22Rv1 (cell line): Measurements from ENCODE around the gene XRN2.

ENCODE experiments used
- H3K27ac ChIP-seq: fragments of 450-650 bp; 2 replicates; pipeline ENCODE4 v1.5.1; 2017
- ZFX ChIP-seq: fragments of 450-650 bp; IDR thresholded peaks from 2 replicates; pipeline ENCODE4 v1.6.1; 2017; ENCODE audit warnings: antibody characterized with exemption, borderline replicate concordance
- TF ChIP-seq, protein P1 (sequence below): fragments of 450-650 bp; IDR thresholded peaks from 2 replicates; pipeline ENCODE4 v1.5.1; 2017; ENCODE audit warnings: mild to moderate bottlenecking

XRN2 gene

DNA sequence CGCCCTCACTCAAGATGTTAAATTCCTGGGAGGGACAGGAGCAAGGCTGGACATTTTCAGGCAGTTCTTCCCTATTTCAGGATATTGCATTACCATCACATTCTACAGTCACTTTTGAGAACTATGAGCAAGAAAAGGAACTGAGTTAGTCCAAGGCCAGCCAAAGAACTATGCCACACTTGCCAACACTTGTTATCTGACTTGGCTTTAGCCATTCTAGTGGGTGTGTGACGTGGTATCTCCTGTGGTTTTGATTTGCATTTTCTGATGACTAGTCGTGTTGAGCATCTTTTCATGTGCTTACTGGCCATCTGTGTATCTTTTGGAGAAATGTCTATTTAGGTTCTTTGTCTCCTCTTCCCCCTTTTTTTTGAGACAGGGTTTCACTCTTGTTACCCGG lies 12.0 kb downstream of the XRN2 start:
- no peak overlapping the region for H3K27ac ChIP-seq
- no peak for TF ChIP-seq ZFX
- TF ChIP-seq, protein P1, sequence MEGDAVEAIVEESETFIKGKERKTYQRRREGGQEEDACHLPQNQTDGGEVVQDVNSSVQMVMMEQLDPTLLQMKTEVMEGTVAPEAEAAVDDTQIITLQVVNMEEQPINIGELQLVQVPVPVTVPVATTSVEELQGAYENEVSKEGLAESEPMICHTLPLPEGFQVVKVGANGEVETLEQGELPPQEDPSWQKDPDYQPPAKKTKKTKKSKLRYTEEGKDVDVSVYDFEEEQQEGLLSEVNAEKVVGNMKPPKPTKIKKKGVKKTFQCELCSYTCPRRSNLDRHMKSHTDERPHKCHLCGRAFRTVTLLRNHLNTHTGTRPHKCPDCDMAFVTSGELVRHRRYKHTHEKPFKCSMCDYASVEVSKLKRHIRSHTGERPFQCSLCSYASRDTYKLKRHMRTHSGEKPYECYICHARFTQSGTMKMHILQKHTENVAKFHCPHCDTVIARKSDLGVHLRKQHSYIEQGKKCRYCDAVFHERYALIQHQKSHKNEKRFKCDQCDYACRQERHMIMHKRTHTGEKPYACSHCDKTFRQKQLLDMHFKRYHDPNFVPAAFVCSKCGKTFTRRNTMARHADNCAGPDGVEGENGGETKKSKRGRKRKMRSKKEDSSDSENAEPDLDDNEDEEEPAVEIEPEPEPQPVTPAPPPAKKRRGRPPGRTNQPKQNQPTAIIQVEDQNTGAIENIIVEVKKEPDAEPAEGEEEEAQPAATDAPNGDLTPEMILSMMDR, result no peak

- TF ChIP-seq, protein P1, result no peak
- no peak for TF ChIP-seq ZFX
- no peak overlapping the region for H3K27ac ChIP-seq
Observed at GRCh38 chr20:21322083-21322710, 19.1 kb downstream of the XRN2 start.

DNA sequence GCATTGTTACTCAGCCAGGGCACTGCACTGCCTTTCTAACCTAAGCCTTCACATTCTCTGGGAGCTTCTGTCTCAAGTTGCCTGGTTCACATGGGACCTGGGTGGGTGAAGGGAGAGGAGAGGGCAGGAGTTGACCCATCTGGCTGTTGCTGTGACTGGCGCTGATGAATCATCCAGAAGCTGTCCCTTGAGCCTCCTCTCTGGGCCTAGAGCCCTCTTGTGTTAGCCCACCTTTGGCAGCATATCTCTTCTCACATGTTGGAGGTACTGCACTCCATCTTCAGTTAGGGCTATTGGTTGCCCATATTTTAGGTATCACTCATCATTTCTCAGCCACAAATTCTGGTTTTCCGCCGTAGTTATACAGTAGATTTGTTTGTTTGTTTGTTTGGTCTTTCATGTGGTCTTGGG lies 19.8 kb downstream of the XRN2 start:
- no peak for TF ChIP-seq ZFX
- TF ChIP-seq, protein P1, result no peak
- H3K27ac ChIP-seq, result no peak overlapping the region

- H3K27ac ChIP-seq, result no peak overlapping the region
- TF ChIP-seq, protein P1, result no peak
- TF ChIP-seq ZFX, result no peak
Observed at GRCh38 chr20:21323640-21324039, 20.5 kb downstream of the XRN2 start.

- no peak overlapping the region for H3K27ac ChIP-seq
- TF ChIP-seq ZFX, result no peak
- TF ChIP-seq, protein P1, result no peak
Observed at GRCh38 chr20:21324126-21324525, 21.0 kb downstream of the XRN2 start.

DNA sequence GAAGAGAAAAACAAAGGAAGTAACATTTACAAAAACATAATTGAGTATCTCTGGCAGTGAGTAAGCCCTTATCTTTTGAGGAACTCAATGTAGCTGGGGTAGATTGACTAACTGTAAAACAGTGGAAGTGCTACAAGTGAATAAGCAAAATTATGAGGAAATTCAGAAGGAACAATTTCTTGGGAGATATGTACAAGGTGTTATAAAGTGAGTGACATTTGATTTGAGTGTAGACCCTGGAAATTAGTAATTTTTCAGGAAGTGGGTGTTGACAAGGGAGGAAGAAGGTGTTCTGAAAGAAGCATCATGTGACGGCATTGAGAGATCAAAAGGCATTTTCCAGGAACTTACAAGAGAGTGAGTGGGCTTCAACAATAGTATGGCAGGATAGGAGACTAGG lies 22.2 kb downstream of the XRN2 start:
- TF ChIP-seq, protein P1, result no peak
- TF ChIP-seq ZFX, result no peak
- no peak overlapping the region for H3K27ac ChIP-seq

- no peak overlapping the region for H3K27ac ChIP-seq
- TF ChIP-seq, protein P1, result no peak
- no peak for TF ChIP-seq ZFX
Observed at GRCh38 chr20:21326700-21327099, 23.6 kb downstream of the XRN2 start.
